ENCODE data around the gene PSRC1. TPM values are rescaled to one million over a fixed set of nuclear protein-coding genes. Genes with fewer than 3 reads are reported as not detected.

PSRC1 gene
- total RNA-seq, 2 donors from 2014 or later: 38.5 to 72.7 TPM

DNA sequence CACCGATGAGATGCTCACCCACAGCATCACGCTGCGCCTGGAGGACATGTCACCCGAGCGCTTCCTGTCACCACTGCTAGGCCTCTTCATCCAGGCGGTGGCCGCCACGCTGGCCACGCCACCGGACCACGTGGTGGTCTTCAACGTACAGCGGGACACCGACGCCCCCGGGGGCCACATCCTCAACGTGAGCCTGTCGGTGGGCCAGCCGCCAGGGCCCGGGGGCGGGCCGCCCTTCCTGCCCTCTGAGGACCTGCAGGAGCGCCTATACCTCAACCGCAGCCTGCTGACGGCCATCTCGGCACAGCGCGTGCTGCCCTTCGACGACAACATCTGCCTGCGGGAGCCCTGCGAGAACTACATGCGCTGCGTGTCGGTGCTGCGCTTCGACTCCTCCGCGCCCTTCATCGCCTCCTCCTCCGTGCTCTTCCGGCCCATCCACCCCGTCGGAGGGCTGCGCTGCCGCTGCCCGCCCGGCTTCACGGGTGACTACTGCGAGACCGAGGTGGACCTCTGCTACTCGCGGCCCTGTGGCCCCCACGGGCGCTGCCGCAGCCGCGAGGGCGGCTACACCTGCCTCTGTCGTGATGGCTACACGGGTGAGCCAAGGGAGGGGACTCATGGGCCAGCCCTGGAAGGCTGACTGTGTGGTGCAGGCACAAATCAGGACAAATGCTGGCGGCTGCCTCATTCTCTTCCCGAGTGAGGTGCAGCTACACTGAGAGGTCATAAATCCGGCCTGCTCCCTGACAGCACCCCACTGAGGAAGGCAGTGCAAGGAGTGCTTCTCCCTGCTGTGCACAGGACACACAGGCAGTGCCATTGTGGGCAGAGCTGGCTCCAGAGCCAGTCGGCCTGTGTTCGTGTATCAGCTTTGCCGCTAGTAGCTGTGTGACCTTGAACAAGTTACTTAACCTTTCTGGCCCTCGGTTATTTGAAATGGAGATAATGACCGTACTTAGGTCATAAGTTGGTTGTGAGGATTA lies 24.2 kb downstream of the PSRC1 start:
- WGBS, 2 experiments (ENCODE audit: insufficient coverage in 1 of 2, insufficient read length in 1 of 2): 95% methylated on average over 60 to 69 of the region's 69 CpGs
- Mint-ChIP-seq H3K9me3 (no peaks in the 10 kb centered on the region), H3K27me3 (ENCODE audit: insufficient read depth) (no peaks in the 10 kb centered on the region), H3K27ac (no peak overlapping the region), H3K36me3 (ENCODE audit: low read depth) (peaks cover 3% of the 10 kb centered on the region), H3K4me1 (peaks cover 14% of the 10 kb centered on the region), H3K4me3 (no peak overlapping the region)
- H3K4me1 ChIP-seq (ENCODE audit: control insufficient read depth, insufficient read depth, low read length): peaks cover 13% of the 10 kb centered on the region
- no peak for DNase-seq
- H3K27me3 ChIP-seq (ENCODE audit: control insufficient read depth, insufficient read depth, low read length, poor library complexity, severe bottlenecking): no peaks in the 10 kb centered on the region
- peak overlapping the region; percentile 88 for H3K27ac ChIP-seq (ENCODE audit: low read depth, low read length)
- no peaks in the 10 kb centered on the region for H3K36me3 ChIP-seq (ENCODE audit: control insufficient read depth, insufficient read depth, low read length)
- H3K4me3 ChIP-seq (ENCODE audit: low read length): no peak overlapping the region
- H3K9me3 ChIP-seq (ENCODE audit: control insufficient read depth, low read length): no peaks in the 10 kb centered on the region
- TF ChIP-seq, protein P1, sequence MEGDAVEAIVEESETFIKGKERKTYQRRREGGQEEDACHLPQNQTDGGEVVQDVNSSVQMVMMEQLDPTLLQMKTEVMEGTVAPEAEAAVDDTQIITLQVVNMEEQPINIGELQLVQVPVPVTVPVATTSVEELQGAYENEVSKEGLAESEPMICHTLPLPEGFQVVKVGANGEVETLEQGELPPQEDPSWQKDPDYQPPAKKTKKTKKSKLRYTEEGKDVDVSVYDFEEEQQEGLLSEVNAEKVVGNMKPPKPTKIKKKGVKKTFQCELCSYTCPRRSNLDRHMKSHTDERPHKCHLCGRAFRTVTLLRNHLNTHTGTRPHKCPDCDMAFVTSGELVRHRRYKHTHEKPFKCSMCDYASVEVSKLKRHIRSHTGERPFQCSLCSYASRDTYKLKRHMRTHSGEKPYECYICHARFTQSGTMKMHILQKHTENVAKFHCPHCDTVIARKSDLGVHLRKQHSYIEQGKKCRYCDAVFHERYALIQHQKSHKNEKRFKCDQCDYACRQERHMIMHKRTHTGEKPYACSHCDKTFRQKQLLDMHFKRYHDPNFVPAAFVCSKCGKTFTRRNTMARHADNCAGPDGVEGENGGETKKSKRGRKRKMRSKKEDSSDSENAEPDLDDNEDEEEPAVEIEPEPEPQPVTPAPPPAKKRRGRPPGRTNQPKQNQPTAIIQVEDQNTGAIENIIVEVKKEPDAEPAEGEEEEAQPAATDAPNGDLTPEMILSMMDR (conservative IDR thresholded peaks at IDR 0.05): no peak
- H3K9ac ChIP-seq (ENCODE audit: extremely low read depth, low read length, poor library complexity, severe bottlenecking): no peak overlapping the region

DNA sequence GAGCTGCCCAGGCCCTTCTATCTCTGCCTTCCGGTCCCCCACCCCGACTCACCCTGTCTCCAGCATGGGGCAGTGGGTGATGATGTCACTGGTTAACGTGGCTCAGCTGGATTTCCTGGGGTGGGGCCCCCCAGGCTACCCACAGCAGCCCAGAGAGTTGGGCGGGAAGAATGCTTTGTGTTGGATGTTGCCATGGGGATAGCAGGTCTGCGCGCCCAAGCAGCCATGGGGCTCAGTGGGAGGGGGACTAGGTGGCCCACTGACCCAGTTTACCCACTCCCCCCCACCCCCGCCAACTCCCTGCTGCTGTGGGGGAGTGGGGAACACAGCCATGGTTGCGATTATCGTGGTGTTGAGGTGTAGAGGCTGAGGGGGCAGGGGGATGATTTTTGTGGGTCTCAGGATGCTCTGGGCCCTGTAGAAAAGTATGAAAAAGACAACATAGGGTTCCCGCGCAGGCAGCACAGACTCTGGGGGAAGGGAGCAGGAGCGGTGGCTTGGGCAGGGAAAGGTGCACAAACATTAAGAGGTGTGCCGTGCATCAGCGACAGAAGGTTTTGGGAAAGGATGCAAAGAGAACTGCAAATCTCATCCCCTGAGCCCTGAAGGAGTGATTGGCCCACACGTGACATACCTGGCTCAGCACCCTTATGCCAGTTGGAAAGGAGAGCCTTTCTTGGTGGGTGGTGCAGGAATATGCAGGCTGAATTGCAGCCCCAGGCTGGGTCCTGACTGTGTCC lies 25.1 kb downstream of the PSRC1 start:
- no peak overlapping the region for H3K4me3 Mint-ChIP-seq

More for the DNA sequence above, 25.1 kb downstream of the PSRC1 start:
- Histone ChIP-seq H3K9me3 (ENCODE audit: control insufficient read depth, low read length) (no peaks in the 10 kb centered on the region), H3K4me3 (ENCODE audit: low read length) (no peak overlapping the region), H3K36me3 (ENCODE audit: control insufficient read depth, insufficient read depth, low read length) (no peaks in the 10 kb centered on the region), H3K27ac (ENCODE audit: low read depth, low read length) (peak overlapping the region; percentile 66), H3K9ac (ENCODE audit: extremely low read depth, low read length, poor library complexity, severe bottlenecking) (no peak overlapping the region), H3K27me3 (ENCODE audit: control insufficient read depth, insufficient read depth, low read length, poor library complexity, severe bottlenecking) (no peaks in the 10 kb centered on the region), H3K4me1 (ENCODE audit: control insufficient read depth, insufficient read depth, low read length) (peaks cover 17% of the 10 kb centered on the region)
- TF ChIP-seq, protein P1 (conservative IDR thresholded peaks at IDR 0.05): no peak
- H3K9me3 Mint-ChIP-seq: no peaks in the 10 kb centered on the region
- no peak overlapping the region for H3K27ac Mint-ChIP-seq
- H3K36me3 Mint-ChIP-seq (ENCODE audit: low read depth): peaks cover 3% of the 10 kb centered on the region
- 90 to 97% methylated on average over 6 to 15 of the region's 15 CpGs for WGBS, 2 experiments (ENCODE audit: insufficient coverage in 1 of 2, insufficient read length in 1 of 2)
- no peak for DNase-seq
- H3K27me3 Mint-ChIP-seq (ENCODE audit: insufficient read depth): no peaks in the 10 kb centered on the region
- peaks cover 17% of the 10 kb centered on the region for H3K4me1 Mint-ChIP-seq

Measured in endodermal cell (in vitro differentiated cells).